Ovary (tissue), 3 donors: ENCODE data around the gene CRISPLD2.

ENCODE experiments used
- CTCF ChIP-seq, 3 donors: fragments of 450-650 bp in 2 of 3; fragments of 200-600 bp in 1 of 3; IDR thresholded peaks; one replicate each; pipeline versions ENCODE4 v1.5.1 to v1.8.0; 2016 to 2022; ENCODE audit warnings: antibody characterized with exemption in 3 of 3, mild to moderate bottlenecking in 1 of 3
- EP300 ChIP-seq: sonication (generic); formaldehyde crosslinking; IDR thresholded peaks from one replicate; pipeline ENCODE4 v1.6.1; 2017; ENCODE audit warnings: antibody characterized with exemption
- POLR2A ChIP-seq: fragments of 450-650 bp; IDR thresholded peaks from one replicate; pipeline ENCODE4 v1.6.1; 2017; ENCODE audit warnings: antibody characterized with exemption, mild to moderate bottlenecking, moderate library complexity
- donor health status: DM: no; HTN: no; CAD: no.

- TF ChIP-seq CTCF (IDR thresholded peaks at IDR 0.05) (no peak), POLR2A (no peak), EP300 (no peak)
Observed at GRCh38 chr16:84810518-84811273, 9.1 kb upstream of the CRISPLD2 start.
